WTC11 (cell line): ENCODE measurements around the gene STXBP3. TPM values are rescaled to one million over a fixed set of nuclear protein-coding genes. Genes with fewer than 3 reads are reported as not detected.

ENCODE experiments used
- ATAC-seq: fragments of 200-7000 bp; cut with Tn5 transposase; 2 replicates; pipeline ENCODE4 v1.10.0; 2021; ENCODE audit warnings: mild to moderate bottlenecking, moderate library complexity
- CTCF ChIA-PET: fragments of 300-600 bp; sonication (Branson Sonifier 250); formaldehyde crosslinking; loops from one replicate; lab custom pipeline; 2021; ENCODE audit warnings: antibody characterized with exemption; lab: Charles Lee
- POLR2A ChIA-PET: fragments of 350-600 bp; sonication (Branson Sonifier 250); formaldehyde crosslinking; loops from one replicate; lab custom pipeline; 2021; ENCODE audit warnings: antibody characterized with exemption; lab: Charles Lee
- DNase-seq: peaks from one replicate; pipeline ENCODE4 v3.0.0; 2021; ENCODE audit warnings: low spot score
- H3K27ac Mint-ChIP-seq: 2 replicates; pipeline ENCODE4 v1.8.0; 2021; ENCODE audit warnings: mixed read lengths
- H3K27me3 Mint-ChIP-seq: 2 replicates; pipeline ENCODE4 v1.8.0; 2021; ENCODE audit warnings: low read depth, mild to moderate bottlenecking, moderate library complexity, mixed read lengths
- H3K36me3 Mint-ChIP-seq: 2 replicates; pipeline ENCODE4 v1.8.0; 2021; ENCODE audit warnings: mixed read lengths
- H3K4me1 Mint-ChIP-seq: 2 replicates; pipeline ENCODE4 v1.8.0; 2022; ENCODE audit warnings: mixed read lengths
- H3K4me3 Mint-ChIP-seq: 2 replicates; pipeline ENCODE4 v1.8.0; 2021; ENCODE audit warnings: mild to moderate bottlenecking, moderate library complexity, mixed read lengths
- H3K9me3 Mint-ChIP-seq: 2 replicates; pipeline ENCODE4 v1.8.0; 2021; ENCODE audit warnings: mixed read lengths
- AFF4 ChIP-seq: sonication (generic); formaldehyde crosslinking; IDR thresholded peaks from 2 replicates; pipeline ENCODE4 v1.8.1; 2023; ENCODE audit warnings: mild to moderate bottlenecking, missing genetic modification reagents, borderline replicate concordance
- ATF3 ChIP-seq: sonication (generic); formaldehyde crosslinking; conservative IDR thresholded peaks from 2 replicates; pipeline ENCODE4 v1.8.1; 2022; ENCODE audit warnings: mild to moderate bottlenecking, missing genetic modification reagents
- CREM ChIP-seq: sonication (generic); formaldehyde crosslinking; IDR thresholded peaks from 2 replicates; pipeline ENCODE4 v1.8.1; 2022; ENCODE audit warnings: mild to moderate bottlenecking, missing genetic modification reagents, moderate library complexity
- KAT7 ChIP-seq: sonication (generic); formaldehyde crosslinking; IDR thresholded peaks from 2 replicates; pipeline ENCODE4 v1.8.1; 2023; ENCODE audit warnings: missing genetic modification reagents, mild to moderate bottlenecking, borderline replicate concordance
- MXD4 ChIP-seq: fragments of 250-450 bp; sonication (Bioruptor Pico); IDR thresholded peaks from 2 replicates; pipeline ENCODE4 v1.8.0; 2021; ENCODE audit warnings: mild to moderate bottlenecking, moderate library complexity, borderline replicate concordance
- PRRX2 ChIP-seq: fragments of 250-450 bp; sonication (Bioruptor Pico); IDR thresholded peaks from 2 replicates; pipeline ENCODE4 v1.8.0; 2021; ENCODE audit warnings: mild to moderate bottlenecking
- USF2 ChIP-seq: sonication (generic); formaldehyde crosslinking; IDR thresholded peaks from 2 replicates; pipeline ENCODE4 v1.8.1; 2023; ENCODE audit warnings: mild to moderate bottlenecking, missing genetic modification reagents, moderate library complexity
- ZNF138 ChIP-seq: sonication (generic); formaldehyde crosslinking; conservative IDR thresholded peaks from 2 replicates; pipeline ENCODE4 v1.8.1; 2022; ENCODE audit warnings: mild to moderate bottlenecking, moderate library complexity, missing genetic modification reagents
- ZNF671 ChIP-seq: fragments of 250-450 bp; sonication (Bioruptor Pico); IDR thresholded peaks from 2 replicates; pipeline ENCODE4 v1.8.0; 2021; ENCODE audit warnings: mild to moderate bottlenecking
- total RNA-seq: library from RNA; stranded (reverse); gene quantifications from 3 replicates; pipeline ENCODE4 v1.2.3, GENCODE V29; 2021
- TF ChIP-seq, protein P1 (sequence below): sonication (generic); formaldehyde crosslinking; IDR thresholded peaks from 2 replicates; pipeline ENCODE4 v1.8.1; 2022; ENCODE audit warnings: missing genetic modification reagents, borderline replicate concordance
- TF ChIP-seq, protein P2 (sequence below): fragments of 250-450 bp; sonication (Bioruptor Pico); IDR thresholded peaks from 2 replicates; pipeline ENCODE4 v1.9.0; 2021; ENCODE audit warnings: moderate library complexity, mild to moderate bottlenecking, inconsistent platforms, borderline replicate concordance
- TF ChIP-seq, protein P3 (sequence below): sonication (generic); formaldehyde crosslinking; IDR thresholded peaks from 2 replicates; pipeline ENCODE4 v1.8.1; 2022; ENCODE audit warnings: mild to moderate bottlenecking, missing genetic modification reagents, moderate library complexity, borderline replicate concordance

The STXBP3 gene
- total RNA-seq, 1 experiment from 2014 or later = 26.1 TPM

GRCh38 chr1:108717774-108718316 lies 28.6 kb upstream of the STXBP3 start (continued):
- no peak for TF ChIP-seq USF2 (CRISPR knock-in tag)
- TF ChIP-seq MXD4 (CRISPR knock-in tag) = no peak
- no peak for TF ChIP-seq ATF3

GRCh38 chr1:108718927-108719655 lies 27.4 kb upstream of the STXBP3 start:
- POLR2A ChIA-PET = no interaction called here
- no peak overlapping the region for H3K27ac Mint-ChIP-seq
- H3K4me3 Mint-ChIP-seq = no peak overlapping the region
- DNase-seq (no peak), ATAC-seq (no peak)
- peaks cover 21% of the 10 kb centered on the region for H3K4me1 Mint-ChIP-seq
- CTCF ChIA-PET = no interaction called here
- no peaks in the 10 kb centered on the region for H3K27me3 Mint-ChIP-seq
- no peaks in the 10 kb centered on the region for H3K9me3 Mint-ChIP-seq
- TF ChIP-seq, protein P1, sequence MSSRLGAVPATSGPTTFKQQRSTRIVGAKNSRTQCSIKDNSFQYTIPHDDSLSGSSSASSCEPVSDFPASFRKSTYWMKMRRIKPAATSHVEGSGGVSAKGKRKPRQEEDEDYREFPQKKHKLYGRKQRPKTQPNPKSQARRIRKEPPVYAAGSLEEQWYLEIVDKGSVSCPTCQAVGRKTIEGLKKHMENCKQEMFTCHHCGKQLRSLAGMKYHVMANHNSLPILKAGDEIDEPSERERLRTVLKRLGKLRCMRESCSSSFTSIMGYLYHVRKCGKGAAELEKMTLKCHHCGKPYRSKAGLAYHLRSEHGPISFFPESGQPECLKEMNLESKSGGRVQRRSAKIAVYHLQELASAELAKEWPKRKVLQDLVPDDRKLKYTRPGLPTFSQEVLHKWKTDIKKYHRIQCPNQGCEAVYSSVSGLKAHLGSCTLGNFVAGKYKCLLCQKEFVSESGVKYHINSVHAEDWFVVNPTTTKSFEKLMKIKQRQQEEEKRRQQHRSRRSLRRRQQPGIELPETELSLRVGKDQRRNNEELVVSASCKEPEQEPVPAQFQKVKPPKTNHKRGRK (CRISPR knock-in tag) = no peak
- TF ChIP-seq ZNF138 (CRISPR knock-in tag) = no peak
- TF ChIP-seq KAT7 (CRISPR knock-in tag) = no peak
- TF ChIP-seq PRRX2 (CRISPR knock-in tag) = no peak
- TF ChIP-seq AFF4 (CRISPR knock-in tag) = no peak
- TF ChIP-seq, protein P2, sequence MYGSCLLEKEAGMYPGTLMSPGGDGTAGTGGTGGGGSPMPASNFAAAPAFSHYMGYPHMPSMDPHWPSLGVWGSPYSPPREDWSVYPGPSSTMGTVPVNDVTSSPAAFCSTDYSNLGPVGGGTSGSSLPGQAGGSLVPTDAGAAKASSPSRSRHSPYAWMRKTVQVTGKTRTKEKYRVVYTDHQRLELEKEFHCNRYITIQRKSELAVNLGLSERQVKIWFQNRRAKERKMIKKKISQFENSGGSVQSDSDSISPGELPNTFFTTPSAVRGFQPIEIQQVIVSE (CRISPR knock-in tag) = no peak
- TF ChIP-seq, protein P3, sequence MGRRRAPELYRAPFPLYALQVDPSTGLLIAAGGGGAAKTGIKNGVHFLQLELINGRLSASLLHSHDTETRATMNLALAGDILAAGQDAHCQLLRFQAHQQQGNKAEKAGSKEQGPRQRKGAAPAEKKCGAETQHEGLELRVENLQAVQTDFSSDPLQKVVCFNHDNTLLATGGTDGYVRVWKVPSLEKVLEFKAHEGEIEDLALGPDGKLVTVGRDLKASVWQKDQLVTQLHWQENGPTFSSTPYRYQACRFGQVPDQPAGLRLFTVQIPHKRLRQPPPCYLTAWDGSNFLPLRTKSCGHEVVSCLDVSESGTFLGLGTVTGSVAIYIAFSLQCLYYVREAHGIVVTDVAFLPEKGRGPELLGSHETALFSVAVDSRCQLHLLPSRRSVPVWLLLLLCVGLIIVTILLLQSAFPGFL (CRISPR knock-in tag) = no peak
- TF ChIP-seq CREM (CRISPR knock-in tag) = no peak
- no peak for TF ChIP-seq ZNF671 (CRISPR knock-in tag)
- H3K36me3 Mint-ChIP-seq = no peaks in the 10 kb centered on the region
